Measurements from ENCODE around the gene ROBO4.

- TF ChIP-seq, protein P1, sequence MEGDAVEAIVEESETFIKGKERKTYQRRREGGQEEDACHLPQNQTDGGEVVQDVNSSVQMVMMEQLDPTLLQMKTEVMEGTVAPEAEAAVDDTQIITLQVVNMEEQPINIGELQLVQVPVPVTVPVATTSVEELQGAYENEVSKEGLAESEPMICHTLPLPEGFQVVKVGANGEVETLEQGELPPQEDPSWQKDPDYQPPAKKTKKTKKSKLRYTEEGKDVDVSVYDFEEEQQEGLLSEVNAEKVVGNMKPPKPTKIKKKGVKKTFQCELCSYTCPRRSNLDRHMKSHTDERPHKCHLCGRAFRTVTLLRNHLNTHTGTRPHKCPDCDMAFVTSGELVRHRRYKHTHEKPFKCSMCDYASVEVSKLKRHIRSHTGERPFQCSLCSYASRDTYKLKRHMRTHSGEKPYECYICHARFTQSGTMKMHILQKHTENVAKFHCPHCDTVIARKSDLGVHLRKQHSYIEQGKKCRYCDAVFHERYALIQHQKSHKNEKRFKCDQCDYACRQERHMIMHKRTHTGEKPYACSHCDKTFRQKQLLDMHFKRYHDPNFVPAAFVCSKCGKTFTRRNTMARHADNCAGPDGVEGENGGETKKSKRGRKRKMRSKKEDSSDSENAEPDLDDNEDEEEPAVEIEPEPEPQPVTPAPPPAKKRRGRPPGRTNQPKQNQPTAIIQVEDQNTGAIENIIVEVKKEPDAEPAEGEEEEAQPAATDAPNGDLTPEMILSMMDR (conservative IDR thresholded peaks at IDR 0.05), result no peak
- TF ChIP-seq ZFX (IDR thresholded peaks at IDR 0.05), result no peak
Measured at GRCh38 chr11:124835918-124836317, 61.7 kb downstream of the ROBO4 start.

Data from C4-2B (cell line).